A549 treated with AZD9567 at 1 μM for 4 hours (cell line): ENCODE data around the gene BFSP2. TPM values are rescaled to one million over a fixed set of nuclear protein-coding genes. Genes with fewer than 3 reads are reported as not detected.

ENCODE experiments used
- total RNA-seq: library from RNA; stranded (reverse); fragments of 200-300 nt; extraction: Qiagen RNA extraction; gene quantifications from 5 replicates; pipeline ENCODE4 v1.2.3, GENCODE V29; 2022; ENCODE audit not compliant: insufficient read depth

BFSP2 gene, protein sequence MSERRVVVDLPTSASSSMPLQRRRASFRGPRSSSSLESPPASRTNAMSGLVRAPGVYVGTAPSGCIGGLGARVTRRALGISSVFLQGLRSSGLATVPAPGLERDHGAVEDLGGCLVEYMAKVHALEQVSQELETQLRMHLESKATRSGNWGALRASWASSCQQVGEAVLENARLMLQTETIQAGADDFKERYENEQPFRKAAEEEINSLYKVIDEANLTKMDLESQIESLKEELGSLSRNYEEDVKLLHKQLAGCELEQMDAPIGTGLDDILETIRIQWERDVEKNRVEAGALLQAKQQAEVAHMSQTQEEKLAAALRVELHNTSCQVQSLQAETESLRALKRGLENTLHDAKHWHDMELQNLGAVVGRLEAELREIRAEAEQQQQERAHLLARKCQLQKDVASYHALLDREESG
- not detected in 5 replicates for total RNA-seq

GRCh38 chr3:133400006-133400515 lies at the start of gene BFSP2:
Gene BFSP2, plus strand, starts transcription at chr3:133400056. Its CDS starts 28 bp downstream, at chr3:133400084.

Other genes with a start within 250 kb of the BFSP2 start
- 109 to 182 TPM (median 113 TPM) in 5 replicates for gene CDV3, start 173.6 kb downstream of the BFSP2 start, total RNA-seq